Activated naive CD4-positive, alpha-beta T cell treated with anti-CD3 and anti-CD28 coated beads for 36 hours (primary cell): Measurements from ENCODE around the gene FKTN. TPM values are rescaled to one million over a fixed set of nuclear protein-coding genes. Genes with fewer than 3 reads are reported as not detected.

Source experiments
- CTCF ChIA-PET: fragments of 350-600 bp; sonication (Branson Sonifier 250); formaldehyde crosslinking; loops from one replicate; lab custom pipeline; 2021; ENCODE audit warnings: antibody characterized with exemption; lab: Charles Lee
- DNase-seq: peaks from one replicate; pipeline ENCODE4 v3.0.0-alpha.2; 2020
- H3K27ac Mint-ChIP-seq: one replicate; pipeline ENCODE4 v1.8.0; 2021; ENCODE audit warnings: mild to moderate bottlenecking, mixed read lengths
- H3K27me3 Mint-ChIP-seq: one replicate; pipeline ENCODE4 v1.8.0; 2021; ENCODE audit warnings: low read depth, mixed read lengths
- H3K36me3 Mint-ChIP-seq: one replicate; pipeline ENCODE4 v1.8.0; 2021; ENCODE audit warnings: low read depth, mixed read lengths
- H3K4me1 Mint-ChIP-seq: one replicate; pipeline ENCODE4 v1.8.0; 2021; ENCODE audit warnings: low read depth, mixed read lengths
- H3K4me3 Mint-ChIP-seq: one replicate; pipeline ENCODE4 v1.8.0; 2021; ENCODE audit warnings: mild to moderate bottlenecking, moderate library complexity, mixed read lengths
- H3K9me3 Mint-ChIP-seq: one replicate; pipeline ENCODE4 v1.8.0; 2021; ENCODE audit warnings: mixed read lengths
- intact Hi-C: fragments of 100-400 bp; cut with micrococcal nuclease; formaldehyde crosslinking; loops from one replicate; pipeline ENCODE4 v1.15.1; 2023
- total RNA-seq, 2 experiments: library from RNA; stranded (reverse); gene quantifications; one replicate each; pipeline ENCODE4 v1.2.3, GENCODE V29; 2021

The FKTN gene
- total RNA-seq, 2 experiments from 2014 or later = 8.0 to 9.6 TPM

GRCh38 chr9:105686936-105687335 is 129.0 kb downstream of the FKTN start:
- Mint-ChIP-seq H3K4me1 (no peaks in the 10 kb centered on the region), H3K27me3 (peaks cover 11% of the 10 kb centered on the region), H3K4me3 (no peak overlapping the region), H3K9me3 (no peaks in the 10 kb centered on the region), H3K36me3 (no peaks in the 10 kb centered on the region), H3K27ac (no peak overlapping the region)
- no peak for DNase-seq
- CTCF ChIA-PET = interaction anchor here (0.6 to 0.9 kb wide), 2 partner anchors 19 to 31 kb away, joined by 3 to 6 read pairs; no protein-coding TSS in a partner anchor
- intact Hi-C loops = no loop called here

Other genes with a start within 250 kb of the FKTN start
- under 1 TPM; 0.79 to 0.86 TPM for gene FSD1L, start 110.1 kb upstream of the FKTN start, total RNA-seq
- not detected for gene TAL2, start 104.3 kb downstream of the FKTN start, total RNA-seq
- 10 to 100 TPM; 17.6 TPM for gene TMEM38B, start 136.4 kb downstream of the FKTN start, total RNA-seq